GM12878 (cell line): ENCODE measurements around the gene CDKL4. TPM values are rescaled to one million over a fixed set of nuclear protein-coding genes. Genes with fewer than 3 reads are reported as not detected.

ENCODE experiments used
- ATAC-seq: fragments of 200-7000 bp; cut with Tn5 transposase; 3 replicates; pipeline ENCODE4 v1.9.1; 2020; ENCODE audit warnings: mild to moderate bottlenecking, moderate library complexity
- BruUV-seq: library from RNA; stranded (reverse); fragments of 400-500 nt; replicated peaks from 2 replicates; lab custom pipeline; 2021; lab: Mats Ljungman, UMichigan
- CTCF ChIA-PET: fragments of 300-600 bp; sonication (Branson Sonifier 250); formaldehyde crosslinking; extraction: SDS; loops from one replicate; lab custom pipeline; 2021; ENCODE audit warnings: inconsistent platforms; lab: Yijun Ruan, JAX
- POLR2A ChIA-PET: fragments of 350-600 bp; formaldehyde crosslinking; extraction: SDS; loops from one replicate; lab custom pipeline; 2021; ENCODE audit warnings: inconsistent platforms; lab: Charles Lee
- RAD21 ChIA-PET: fragments of 300-600 bp; sonication (Branson Sonifier 250); formaldehyde crosslinking; loops from one replicate; lab custom pipeline; 2023; ENCODE audit warnings: antibody characterized with exemption; ENCODE audit not compliant: unreplicated experiment; lab: Charles Lee
- SMC1A ChIA-PET: fragments of 300-600 bp; sonication (Branson Sonifier 250); formaldehyde crosslinking; loops from one replicate; lab custom pipeline; 2023; ENCODE audit not compliant: unreplicated experiment, uncharacterized antibody; lab: Charles Lee
- DNase-seq: peaks from one replicate; pipeline ENCODE4 v3.0.0-alpha.2; 2011; ENCODE audit warnings: low read depth, low spot score
- FAIRE-seq: peaks from 3 replicates; lab custom pipeline; 2011; peaks lifted over from hg19 to GRCh38; lab: Jason Lieb, UNC
- H2AFZ ChIP-seq: 2 replicates; pipeline ENCODE4 v1.6.0; 2011; ENCODE audit warnings: low read depth, low read length, control low read depth; ENCODE audit not compliant: control insufficient read depth
- H3K27ac ChIP-seq: 2 replicates; pipeline ENCODE4 v1.5.1; 2011; ENCODE audit warnings: control low read depth; ENCODE audit not compliant: control insufficient read depth, insufficient read depth
- H3K27me3 ChIP-seq, 2 experiments: replicated peaks in 1 of 2; 2 replicates each; pipeline versions ENCODE4 v1.6.0 to v1.6.1; 2011; ENCODE audit warnings: low read length in 1 of 2; ENCODE audit not compliant: control insufficient read depth in 2 of 2, insufficient read depth in 2 of 2
- H3K36me3 ChIP-seq, 2 experiments: 2 replicates each; pipeline ENCODE4 v1.5.1; 2011; ENCODE audit warnings: low read length in 1 of 2; ENCODE audit not compliant: control insufficient read depth in 2 of 2, insufficient read depth in 2 of 2
- H3K4me1 ChIP-seq: 2 replicates; pipeline ENCODE4 v1.6.1; 2011; ENCODE audit warnings: mild to moderate bottlenecking, low read length, moderate library complexity, mixed read lengths; ENCODE audit not compliant: control insufficient read depth, insufficient read depth
- H3K4me2 ChIP-seq: 2 replicates; pipeline ENCODE4 v1.6.0; 2011; ENCODE audit warnings: control low read depth; ENCODE audit not compliant: control insufficient read depth, insufficient read depth
- H3K4me3 ChIP-seq: fragments of 200-600 bp; sonication (generic); 2 replicates; pipeline ENCODE4 v1.5.1; 2016
- H3K79me2 ChIP-seq: 2 replicates; pipeline ENCODE4 v1.6.0; 2011; ENCODE audit warnings: low read length; ENCODE audit not compliant: control insufficient read depth, insufficient read depth
- H3K9ac ChIP-seq: 2 replicates; pipeline ENCODE4 v1.8.0; 2011; ENCODE audit warnings: low read length, control low read depth, mixed read lengths; ENCODE audit not compliant: control insufficient read depth, insufficient read depth
- H3K9me3 ChIP-seq: replicated peaks from 3 replicates; pipeline ENCODE4 v1.5.1; 2011; ENCODE audit warnings: mild to moderate bottlenecking, low read length; ENCODE audit not compliant: control insufficient read depth, insufficient read depth
- H4K20me1 ChIP-seq: 2 replicates; pipeline ENCODE4 v1.6.0; 2011; ENCODE audit not compliant: control insufficient read depth, insufficient read depth
- CBX3 ChIP-seq: fragments of 200-600 bp; sonication (generic); IDR thresholded peaks from 2 replicates; pipeline ENCODE4 v1.6.1; 2016; ENCODE audit warnings: low read depth, borderline replicate concordance
- CHD2 ChIP-seq: IDR thresholded peaks from 2 replicates; pipeline ENCODE4 v1.6.1; 2011; ENCODE audit warnings: low read depth, low read length, improper control_type of control experiment, borderline replicate concordance
- CREB1 ChIP-seq: IDR thresholded peaks from 2 replicates; pipeline ENCODE4 v1.6.1; 2012; ENCODE audit warnings: low read depth, mild to moderate bottlenecking, inconsistent platforms
- IRF4 ChIP-seq: IDR thresholded peaks from 2 replicates; pipeline ENCODE4 v1.6.1; 2011; ENCODE audit warnings: low read depth, low read length
- NR2F1 ChIP-seq: fragments of 450-650 bp; conservative IDR thresholded peaks from 2 replicates; pipeline ENCODE4 v1.6.1; 2017; ENCODE audit warnings: mild to moderate bottlenecking
- PAX5 ChIP-seq: IDR thresholded peaks from 2 replicates; pipeline ENCODE4 v1.6.1; 2011; ENCODE audit warnings: low read depth, low read length, borderline replicate concordance
- PBX3 ChIP-seq: IDR thresholded peaks from 2 replicates; pipeline ENCODE4 v1.6.1; 2011; ENCODE audit warnings: mild to moderate bottlenecking, low read depth, low read length, moderate library complexity; ENCODE audit not compliant: insufficient replicate concordance
- PRDM15 ChIP-seq: fragments of 450-650 bp; formaldehyde crosslinking; IDR thresholded peaks from 2 replicates; pipeline ENCODE4 v1.4.0; 2020; ENCODE audit warnings: mild to moderate bottlenecking, moderate library complexity
- RCOR1 ChIP-seq: conservative IDR thresholded peaks from 2 replicates; pipeline ENCODE4 v1.6.1; 2012; ENCODE audit warnings: low read depth, low read length, improper control_type of control experiment
- SIX5 ChIP-seq: IDR thresholded peaks from 2 replicates; pipeline ENCODE4 v1.6.1; 2011; ENCODE audit warnings: mild to moderate bottlenecking, low read depth, low read length, moderate library complexity; ENCODE audit not compliant: severe bottlenecking
- TARDBP ChIP-seq: IDR thresholded peaks from 2 replicates; pipeline ENCODE4 v1.6.1; 2016; ENCODE audit warnings: borderline replicate concordance
- USF1 ChIP-seq: IDR thresholded peaks from 2 replicates; pipeline ENCODE4 v1.6.1; 2011; ENCODE audit warnings: borderline replicate concordance, low read depth, mild to moderate bottlenecking, moderate library complexity, mixed read lengths, low read length; ENCODE audit not compliant: insufficient read depth; ENCODE audit errors: extremely low read length
- ZNF622 ChIP-seq: fragments of 450-650 bp; IDR thresholded peaks from 2 replicates; pipeline ENCODE4 v1.6.1; 2017; ENCODE audit warnings: mild to moderate bottlenecking, inconsistent platforms
- ZZZ3 ChIP-seq: IDR thresholded peaks from 2 replicates; pipeline ENCODE4 v1.6.1; 2011; ENCODE audit warnings: low read depth; ENCODE audit not compliant: control insufficient read depth, insufficient read length
- WGBS: methylation state at CpG from one replicate; pipeline ENCODE4 v1.1.6; 2016; ENCODE audit warnings: low lambda C conversion rate; ENCODE audit not compliant: insufficient replicate concordance, insufficient coverage; ENCODE audit errors: missing lambda C conversion rate; 5-methylcytosine and 5-hydroxymethylcytosine counted together
- in situ Hi-C: fragments of 300-500 bp; cut with MboI; formaldehyde crosslinking; loops from 9 replicates; pipeline ENCODE4 v1.14.3; 2018; ENCODE audit warnings: mixed read lengths
- intact Hi-C: fragments of 100-400 bp; cut with micrococcal nuclease; formaldehyde crosslinking; loops from one replicate; pipeline ENCODE4 v1.14.2; 2022; ENCODE audit not compliant: unreplicated experiment
- polyA plus RNA-seq, 11 experiments: library from polyadenylated mRNA; depleted of rRNA in 4 of 11; unstranded in 6 of 11; stranded (reverse) in 5 of 11; fragments of >200 nt; fragmentation: Nextera tagmentation in 4 of 11; fragmentation: Illumina TruSeq in 1 of 11; extraction: Ambion mirVana in 4 of 11; extraction: Trizol in 1 of 11; gene quantifications; 1 replicate in 1 of 11; 2 replicates in 10 of 11; pipeline versions ENCODE4 v1.2.1 to v1.2.3, GENCODE V29; 2011 to 2016; ENCODE audit warnings: inconsistent platforms in 2 of 11, missing spikeins in 2 of 11, low read depth in 1 of 11
- total RNA-seq, 4 experiments: library from RNA; depleted of rRNA in 3 of 4; stranded (reverse); fragments of >200 nt in 3 of 4; fragmentation: Illumina TruSeq in 1 of 4; extraction: Trizol in 1 of 4; gene quantifications; 2 replicates each; pipeline versions ENCODE4 v1.2.1 to v1.2.3, GENCODE V29; 2013 to 2021
- TF ChIP-seq, protein P1 (sequence below): IDR thresholded peaks from 2 replicates; pipeline ENCODE4 v1.6.1; 2012; ENCODE audit warnings: low read depth, low read length, improper control_type of control experiment

Gene CDKL4
- total and polyA plus RNA-seq, 10 of the 15 experiments (the other 5 are each of a cell fraction or from before 2014, with no cell fraction given) = not detected

- no peak for TF ChIP-seq ZNF622
- TF ChIP-seq CHD2 = no peak
- TF ChIP-seq NR2F1 = no peak
- TF ChIP-seq PBX3 = no peak
- TF ChIP-seq, protein P1, sequence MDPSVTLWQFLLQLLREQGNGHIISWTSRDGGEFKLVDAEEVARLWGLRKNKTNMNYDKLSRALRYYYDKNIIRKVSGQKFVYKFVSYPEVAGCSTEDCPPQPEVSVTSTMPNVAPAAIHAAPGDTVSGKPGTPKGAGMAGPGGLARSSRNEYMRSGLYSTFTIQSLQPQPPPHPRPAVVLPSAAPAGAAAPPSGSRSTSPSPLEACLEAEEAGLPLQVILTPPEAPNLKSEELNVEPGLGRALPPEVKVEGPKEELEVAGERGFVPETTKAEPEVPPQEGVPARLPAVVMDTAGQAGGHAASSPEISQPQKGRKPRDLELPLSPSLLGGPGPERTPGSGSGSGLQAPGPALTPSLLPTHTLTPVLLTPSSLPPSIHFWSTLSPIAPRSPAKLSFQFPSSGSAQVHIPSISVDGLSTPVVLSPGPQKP = no peak
- TF ChIP-seq PAX5 = no peak
- no peak for TF ChIP-seq ZZZ3
- no peak for TF ChIP-seq SIX5
- TF ChIP-seq IRF4 = no peak
- TF ChIP-seq USF1 = no peak
Measured at GRCh38 chr2:39240758-39241157, 3.0 kb downstream of the CDKL4 start (continued).

- DNase-seq (no peak), FAIRE-seq (no peak), ATAC-seq (no peak)
- Histone ChIP-seq H3K4me2 (no peak overlapping the region), H3K27me3 (no peaks in the 10 kb centered on the region), H3K27ac (no peak overlapping the region), H3K9me3 (no peaks in the 10 kb centered on the region), H3K36me3 (no peaks in the 10 kb centered on the region), H3K4me3 (no peak overlapping the region), H4K20me1 (no peaks in the 10 kb centered on the region), H3K4me1 (no peaks in the 10 kb centered on the region), H3K9ac (no peak overlapping the region), H3K79me2 (no peaks in the 10 kb centered on the region), H2AFZ (no peak overlapping the region)
- no TSS peak for BruUV-seq
- 43% methylated on average over 1 of the region's 1 CpG for WGBS
- ChIA-PET CTCF (interaction anchor here (0.8 to 2.1 kb wide), 4 partner anchors 23 to 287 kb away, joined by 3 to 7 read pairs (median 4); no protein-coding TSS in a partner anchor), POLR2A (no interaction called here), SMC1A (interaction anchor here (0.9 to 1.4 kb wide), 4 partner anchors 173 to 495 kb away, joined by 3 to 5 read pairs (median 4); no protein-coding TSS in a partner anchor), RAD21 (no interaction called here)
- in situ Hi-C loops = no loop called here
- intact Hi-C loops = no loop called here
- TF ChIP-seq USF1 (no peak), PRDM15 (CRISPR knock-in tag) (no peak), TARDBP (no peak), CBX3 (no peak), CREB1 (no peak), RCOR1 (no peak)
Measured at GRCh38 chr2:39234754-39235153, 9.0 kb downstream of the CDKL4 start.
